HG02763 (cell line): ENCODE measurements around the gene ABHD1.
"Not testable (repeated sequence)": the region's sequence is repeated elsewhere in the genome, so short reads cannot be mapped to it uniquely, and the experiment has no call there.

Source experiments
- ATAC-seq: cut with Tn5 transposase; IDR thresholded peaks from one replicate; pipeline ENCODE4 v1.9.1; 2021; ENCODE audit warnings: mild to moderate bottlenecking, moderate library complexity; ENCODE audit not compliant: unreplicated experiment

ABHD1 gene

DNA sequence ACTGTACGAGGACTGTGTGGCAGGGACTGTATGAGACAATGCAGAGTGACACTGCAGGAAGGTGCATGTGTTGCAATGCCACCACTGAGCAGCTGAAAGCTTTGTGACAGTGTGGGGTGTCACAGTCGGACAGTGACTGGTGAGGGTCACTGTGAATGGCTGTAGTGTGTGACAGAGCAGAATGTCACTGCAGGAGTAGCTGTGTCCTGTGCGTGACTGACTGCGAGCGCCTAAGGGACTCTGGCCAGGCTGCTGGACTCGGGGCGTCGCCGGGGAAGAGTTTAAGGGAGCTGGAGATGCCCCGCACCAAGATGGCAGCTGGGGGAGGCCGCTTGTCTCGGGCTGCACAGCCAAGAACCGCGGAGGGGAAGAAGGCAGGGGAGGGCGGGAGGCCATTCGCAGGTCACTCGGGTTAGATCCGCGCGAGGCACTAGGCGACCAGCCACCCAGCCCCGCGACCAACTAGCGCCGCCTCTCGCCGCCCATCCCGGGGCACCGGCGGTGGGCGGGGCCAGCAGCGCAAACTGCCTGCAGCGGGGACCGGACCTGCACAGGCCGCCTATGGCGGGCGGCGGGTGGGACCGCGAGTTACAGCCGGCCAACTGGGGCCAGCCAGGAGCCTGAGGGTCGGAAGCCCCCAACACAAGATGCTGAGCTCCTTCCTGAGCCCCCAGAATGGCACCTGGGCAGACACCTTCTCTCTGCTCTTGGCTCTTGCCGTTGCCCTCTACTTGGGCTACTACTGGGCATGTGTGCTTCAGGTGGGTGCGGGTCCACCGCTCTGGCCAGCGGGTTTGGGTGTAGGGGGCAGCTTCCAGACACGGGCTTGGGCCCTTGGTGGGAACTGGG is at the start of gene ABHD1:
Gene ABHD1 (plus strand): TSS at position 514 of the 849 bp plus-strand sequence. CDS start 134 bp downstream, at position 648.
- peak; percentile 47 for ATAC-seq

DNA sequence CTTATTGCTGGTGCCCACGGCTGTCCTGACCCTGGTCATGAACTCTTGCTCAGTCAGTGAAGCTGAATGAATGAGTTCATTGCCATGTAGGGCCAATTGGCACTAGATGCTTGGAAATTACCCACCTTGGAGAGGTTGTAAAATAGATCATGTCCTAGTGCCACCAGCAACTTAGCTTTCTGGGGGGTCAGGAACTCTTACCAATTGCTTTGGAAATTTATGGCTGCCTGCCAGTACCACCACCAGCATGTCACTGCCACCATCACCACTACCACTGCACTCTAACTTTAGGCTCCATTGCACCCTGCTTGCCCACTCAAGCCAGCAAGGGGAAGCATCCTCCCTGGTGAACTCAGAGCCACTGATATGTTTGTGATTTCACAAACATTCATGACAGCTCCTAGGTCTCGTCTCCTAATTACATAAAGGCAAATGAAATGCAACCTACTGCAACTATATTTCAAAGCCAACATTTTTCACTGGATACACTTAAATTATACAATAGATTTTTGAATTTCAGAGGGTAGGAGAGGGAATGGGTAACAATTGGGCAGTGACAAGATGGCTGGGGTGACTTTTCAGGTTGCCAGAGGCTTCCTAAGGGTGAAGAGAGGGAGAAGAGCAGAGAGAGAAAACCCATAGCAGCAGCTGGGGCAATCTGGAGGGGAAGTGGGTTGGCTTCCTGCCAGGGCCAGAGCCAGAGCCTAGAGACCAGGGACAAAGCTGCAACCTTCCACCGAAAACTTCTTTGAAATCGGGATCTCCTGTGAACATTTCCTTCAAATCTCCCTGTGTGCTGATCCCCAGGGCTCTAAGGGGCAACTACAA is 48.7 kb upstream of the ABHD1 start:
- ATAC-seq, result no peak

GRCh38 chr2:27075566-27075871 is 48.1 kb upstream of the ABHD1 start:
- not testable (repeated sequence) for ATAC-seq

GRCh38 chr2:27076323-27076722 is 47.3 kb upstream of the ABHD1 start:
- ATAC-seq, result no peak

DNA sequence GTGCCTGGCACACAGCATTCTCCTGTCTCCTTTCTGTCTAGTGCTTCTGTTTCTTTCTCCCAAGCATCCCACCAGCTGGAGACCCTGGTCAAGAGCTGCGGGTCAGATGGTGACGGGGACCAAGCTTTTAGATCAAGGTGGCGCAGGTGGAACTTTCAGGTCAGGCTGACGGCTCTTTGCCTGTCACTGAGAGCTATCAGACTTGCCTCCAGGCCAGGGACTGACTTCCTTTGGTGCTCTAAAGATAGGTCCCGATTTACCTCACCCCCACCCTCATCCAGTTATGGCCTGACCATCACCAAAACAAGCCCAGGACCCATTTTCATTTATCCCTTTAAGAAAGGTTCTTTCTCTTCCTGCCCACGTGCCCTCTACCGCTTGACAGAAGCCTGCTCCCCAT is 46.4 kb upstream of the ABHD1 start:
- no peak for ATAC-seq

- ATAC-seq, result no peak
These were observed 45.1 kb upstream of the ABHD1 start, which contains the start of gene EMILIN1 for GRCh38 chr2:27078267-27079194. TSS of gene EMILIN1 (plus strand) at chr2:27078615. CDS start at chr2:27079066, 451 bp downstream.

- ATAC-seq, result no peak
These were observed 44.1 kb upstream of the ABHD1 start for GRCh38 chr2:27079233-27080139.

DNA sequence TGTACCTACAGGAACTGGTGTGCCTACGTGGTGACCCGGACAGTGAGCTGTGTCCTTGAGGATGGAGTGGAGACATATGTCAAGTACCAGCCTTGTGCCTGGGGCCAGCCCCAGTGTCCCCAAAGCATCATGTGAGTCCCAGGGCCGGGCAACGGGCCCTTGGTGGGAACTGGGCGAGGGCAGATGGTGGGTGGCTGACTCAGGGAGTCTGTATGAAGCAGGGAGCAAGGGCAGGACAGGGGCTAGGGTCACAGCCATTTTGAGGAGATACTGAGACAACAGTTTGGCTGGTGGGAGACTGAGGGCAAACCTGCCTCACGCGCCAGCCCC is 43.5 kb upstream of the ABHD1 start:
- ATAC-seq, result no peak

DNA sequence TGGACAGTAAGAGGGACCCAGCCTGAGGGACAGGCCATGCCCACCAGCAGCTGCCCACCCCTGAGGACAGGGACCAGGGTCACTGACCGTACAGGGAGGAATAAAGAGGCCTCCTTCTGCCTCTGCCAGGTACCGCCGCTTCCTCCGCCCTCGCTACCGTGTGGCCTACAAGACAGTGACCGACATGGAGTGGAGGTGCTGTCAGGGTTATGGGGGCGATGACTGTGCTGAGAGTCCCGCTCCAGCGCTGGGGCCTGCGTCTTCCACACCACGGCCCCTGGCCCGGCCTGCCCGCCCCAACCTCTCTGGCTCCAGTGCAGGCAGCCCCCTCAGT is 43.0 kb upstream of the ABHD1 start:
- ATAC-seq, result no peak

DNA sequence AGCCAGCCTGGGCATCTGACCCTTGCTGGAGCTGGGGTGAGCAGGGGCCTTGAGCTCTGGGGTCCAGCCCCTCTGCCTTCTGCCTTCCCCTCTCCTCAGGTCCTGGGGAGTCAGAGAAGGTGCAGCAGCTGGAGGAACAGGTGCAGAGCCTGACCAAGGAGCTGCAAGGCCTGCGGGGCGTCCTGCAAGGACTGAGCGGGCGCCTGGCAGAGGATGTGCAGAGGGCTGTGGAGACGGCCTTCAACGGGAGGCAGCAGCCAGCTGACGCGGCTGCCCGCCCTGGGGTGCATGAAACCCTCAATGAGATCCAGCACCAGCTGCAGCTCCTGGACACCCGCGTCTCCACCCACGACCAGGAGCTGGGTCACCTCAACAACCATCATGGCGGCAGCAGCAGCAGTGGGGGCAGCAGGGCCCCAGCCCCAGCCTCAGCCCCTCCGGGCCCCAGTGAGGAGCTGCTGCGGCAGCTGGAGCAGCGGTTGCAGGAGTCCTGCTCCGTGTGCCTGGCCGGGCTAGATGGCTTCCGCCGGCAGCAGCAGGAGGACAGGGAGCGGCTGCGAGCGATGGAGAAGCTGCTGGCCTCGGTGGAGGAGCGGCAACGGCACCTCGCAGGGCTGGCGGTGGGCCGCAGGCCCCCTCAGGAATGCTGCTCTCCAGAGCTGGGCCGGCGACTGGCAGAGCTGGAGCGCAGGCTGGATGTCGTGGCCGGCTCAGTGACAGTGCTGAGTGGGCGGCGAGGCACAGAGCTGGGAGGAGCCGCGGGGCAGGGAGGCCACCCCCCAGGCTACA is 41.4 kb upstream of the ABHD1 start:
- no peak for ATAC-seq

GRCh38 chr2:27082773-27083409 is 40.7 kb upstream of the ABHD1 start:
- ATAC-seq, result no peak

DNA sequence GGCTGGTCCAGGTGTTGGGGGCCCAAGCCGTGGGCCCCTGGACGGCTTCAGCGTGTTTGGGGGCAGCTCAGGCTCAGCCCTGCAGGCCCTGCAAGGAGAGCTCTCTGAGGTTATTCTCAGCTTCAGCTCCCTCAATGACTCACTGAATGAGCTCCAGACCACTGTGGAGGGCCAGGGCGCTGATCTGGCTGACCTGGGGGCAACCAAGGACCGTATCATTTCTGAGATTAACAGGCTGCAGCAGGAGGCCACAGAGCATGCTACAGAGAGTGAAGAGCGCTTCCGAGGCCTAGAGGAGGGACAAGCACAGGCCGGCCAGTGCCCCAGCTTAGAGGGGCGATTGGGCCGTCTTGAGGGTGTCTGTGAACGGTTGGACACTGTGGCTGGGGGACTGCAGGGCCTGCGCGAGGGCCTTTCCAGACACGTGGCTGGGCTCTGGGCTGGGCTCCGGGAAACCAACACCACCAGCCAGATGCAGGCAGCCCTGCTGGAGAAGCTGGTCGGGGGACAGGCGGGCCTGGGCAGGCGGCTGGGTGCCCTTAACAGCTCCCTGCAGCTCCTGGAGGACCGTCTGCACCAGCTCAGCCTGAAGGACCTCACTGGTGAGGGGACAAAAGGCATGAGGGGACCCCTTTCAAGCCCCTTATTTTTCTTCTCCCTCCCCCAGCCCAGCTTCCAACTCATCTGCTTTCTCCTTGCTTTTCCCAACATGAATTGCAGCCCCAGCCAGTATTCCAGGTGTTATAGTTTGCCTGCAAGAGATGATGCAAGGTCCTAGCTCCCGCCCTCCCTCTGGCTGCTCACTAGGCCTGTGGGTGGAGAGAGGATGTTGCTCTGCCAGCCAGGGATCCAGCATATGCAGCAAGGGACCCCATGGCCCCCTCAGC is 40.0 kb upstream of the ABHD1 start:
- no peak for ATAC-seq

DNA sequence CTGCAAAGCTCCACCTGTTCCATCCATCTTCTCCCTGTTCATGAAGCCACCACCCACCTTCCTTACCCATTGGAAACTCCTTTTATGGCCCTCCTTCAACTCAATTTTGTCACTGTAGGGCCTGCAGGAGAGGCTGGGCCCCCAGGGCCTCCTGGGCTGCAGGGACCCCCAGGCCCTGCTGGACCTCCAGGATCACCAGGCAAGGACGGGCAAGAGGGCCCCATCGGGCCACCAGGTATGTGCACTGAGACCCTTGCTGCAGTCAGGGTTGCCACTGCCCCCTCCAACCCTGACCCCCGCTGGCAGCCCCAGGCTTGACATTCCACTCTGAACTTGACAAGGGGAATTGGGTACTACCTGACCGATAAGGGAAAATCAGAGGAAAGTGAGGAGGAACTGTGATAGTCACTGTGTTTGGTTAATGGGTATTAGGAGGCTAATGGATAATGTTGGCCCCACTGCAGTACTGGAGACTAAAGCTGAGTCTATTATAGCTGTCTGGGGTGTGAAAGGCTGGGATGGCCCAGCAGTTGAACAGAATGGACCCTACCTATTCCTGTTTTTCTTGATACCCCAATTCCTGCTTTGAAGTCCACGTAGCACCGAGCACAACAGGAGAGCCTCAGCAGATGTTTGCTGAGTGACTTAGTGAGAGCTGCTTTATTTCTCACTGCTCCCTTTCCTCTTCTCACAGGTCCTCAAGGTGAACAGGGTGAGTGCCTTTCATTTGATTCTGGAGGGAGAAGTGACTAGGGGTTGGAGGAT is 39.1 kb upstream of the ABHD1 start:
- no peak for ATAC-seq

- ATAC-seq, result no peak
These were observed 38.4 kb upstream of the ABHD1 start for GRCh38 chr2:27085062-27085672.

DNA sequence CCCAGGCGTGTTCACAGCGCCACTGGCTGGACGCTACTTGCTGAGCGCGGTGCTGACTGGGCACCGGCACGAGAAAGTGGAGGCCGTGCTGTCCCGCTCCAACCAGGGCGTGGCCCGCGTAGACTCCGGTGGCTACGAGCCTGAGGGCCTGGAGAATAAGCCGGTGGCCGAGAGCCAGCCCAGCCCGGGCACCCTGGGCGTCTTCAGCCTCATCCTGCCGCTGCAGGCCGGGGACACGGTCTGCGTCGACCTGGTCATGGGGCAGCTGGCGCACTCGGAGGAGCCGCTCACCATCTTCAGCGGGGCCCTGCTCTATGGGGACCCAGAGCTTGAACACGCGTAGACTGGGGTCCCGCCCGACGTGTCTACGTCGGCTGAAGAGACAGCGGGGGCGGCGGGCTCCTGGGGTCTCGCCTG is 37.9 kb upstream of the ABHD1 start:
- ATAC-seq, result peak; percentile 6

DNA sequence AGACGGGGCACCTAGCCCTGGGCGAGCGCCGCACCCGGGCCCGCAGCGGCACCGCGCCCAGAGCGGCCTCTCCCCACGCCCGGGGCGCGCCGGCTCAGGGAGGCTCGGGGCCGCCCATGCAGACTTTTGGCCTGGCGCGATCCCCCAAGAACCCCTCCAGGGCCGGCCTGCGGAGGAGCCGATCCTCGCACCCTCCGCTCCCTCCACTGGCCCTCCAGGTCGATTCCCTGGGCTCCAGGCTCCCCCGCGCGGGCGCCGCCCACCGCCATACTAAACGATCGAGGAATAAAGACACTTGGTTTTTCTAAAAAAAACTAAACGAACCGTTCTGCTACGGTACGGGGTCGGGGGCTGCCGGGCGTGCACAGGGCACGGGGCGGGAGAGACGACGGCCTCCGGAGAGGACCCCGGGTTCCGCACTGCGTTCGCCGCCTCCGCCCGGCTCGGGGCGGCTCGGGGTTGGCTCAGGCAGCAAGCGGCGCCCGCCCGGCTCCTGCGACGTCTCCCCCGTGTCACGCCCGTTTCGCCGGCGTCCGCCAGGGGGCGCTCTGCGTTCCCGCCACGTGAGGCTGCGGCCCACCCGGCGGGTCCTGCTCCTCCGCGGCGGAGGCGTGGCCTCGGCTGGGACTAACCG is 37.4 kb upstream of the ABHD1 start:
- ATAC-seq, result peak; percentile 73
